ENCODE data around the gene MPO. TPM values are rescaled to one million over a fixed set of nuclear protein-coding genes. Genes with fewer than 3 reads are reported as not detected.

MPO gene
- total RNA-seq, 2 experiments from 2014 or later, result not detected

- Histone ChIP-seq H3K4me2 (ENCODE audit: low read length) (no peak overlapping the region), H3K4me3 (ENCODE audit: low read depth, low read length, poor library complexity, severe bottlenecking) (no peak overlapping the region), H2AFZ (ENCODE audit: low read length) (no peak overlapping the region), H3K9me3 (ENCODE audit: low read length) (no peaks in the 10 kb centered on the region), H3K4me1 (ENCODE audit: insufficient read depth, low read length, poor library complexity, severe bottlenecking) (no peaks in the 10 kb centered on the region), H3K9me2 (ENCODE audit: insufficient read depth, low read length) (no peaks in the 10 kb centered on the region), H4K20me1 (ENCODE audit: insufficient read depth, low read length) (no peaks in the 10 kb centered on the region), H3K79me2 (ENCODE audit: insufficient read depth, low read depth, low read length) (no peaks in the 10 kb centered on the region), H3K36me3 (ENCODE audit: insufficient read depth, low read length) (no peaks in the 10 kb centered on the region), H3K27ac (ENCODE audit: low read depth, low read length, poor library complexity, severe bottlenecking) (no peak overlapping the region)
- no peak for DNase-seq (ENCODE audit: low spot score)
- ChIA-PET POLR2A (no interaction called here), CTCF (ENCODE audit: unreplicated experiment) (no interaction called here)
- BruUV-seq (replicated peaks), result no TSS peak
- TF ChIP-seq EZH2phosphoT487 (IDR thresholded peaks at IDR 0.05; ENCODE audit: borderline replicate concordance, low read depth, low read length), result no peak
- TF ChIP-seq, protein P1, sequence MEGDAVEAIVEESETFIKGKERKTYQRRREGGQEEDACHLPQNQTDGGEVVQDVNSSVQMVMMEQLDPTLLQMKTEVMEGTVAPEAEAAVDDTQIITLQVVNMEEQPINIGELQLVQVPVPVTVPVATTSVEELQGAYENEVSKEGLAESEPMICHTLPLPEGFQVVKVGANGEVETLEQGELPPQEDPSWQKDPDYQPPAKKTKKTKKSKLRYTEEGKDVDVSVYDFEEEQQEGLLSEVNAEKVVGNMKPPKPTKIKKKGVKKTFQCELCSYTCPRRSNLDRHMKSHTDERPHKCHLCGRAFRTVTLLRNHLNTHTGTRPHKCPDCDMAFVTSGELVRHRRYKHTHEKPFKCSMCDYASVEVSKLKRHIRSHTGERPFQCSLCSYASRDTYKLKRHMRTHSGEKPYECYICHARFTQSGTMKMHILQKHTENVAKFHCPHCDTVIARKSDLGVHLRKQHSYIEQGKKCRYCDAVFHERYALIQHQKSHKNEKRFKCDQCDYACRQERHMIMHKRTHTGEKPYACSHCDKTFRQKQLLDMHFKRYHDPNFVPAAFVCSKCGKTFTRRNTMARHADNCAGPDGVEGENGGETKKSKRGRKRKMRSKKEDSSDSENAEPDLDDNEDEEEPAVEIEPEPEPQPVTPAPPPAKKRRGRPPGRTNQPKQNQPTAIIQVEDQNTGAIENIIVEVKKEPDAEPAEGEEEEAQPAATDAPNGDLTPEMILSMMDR (conservative IDR thresholded peaks at IDR 0.05; ENCODE audit: low read length), result no peak
- intact Hi-C loops (cut with micrococcal nuclease; ENCODE audit: unreplicated experiment), result no loop called here
Measured at GRCh38 chr17:58291246-58291645, 10.5 kb upstream of the MPO start.

- ChIA-PET CTCF (ENCODE audit: unreplicated experiment) (no interaction called here), POLR2A (no interaction called here)
- Histone ChIP-seq H3K36me3 (ENCODE audit: insufficient read depth, low read length) (no peaks in the 10 kb centered on the region), H3K9me3 (ENCODE audit: low read length) (no peaks in the 10 kb centered on the region), H3K4me1 (ENCODE audit: insufficient read depth, low read length, poor library complexity, severe bottlenecking) (no peaks in the 10 kb centered on the region), H3K79me2 (ENCODE audit: insufficient read depth, low read depth, low read length) (no peaks in the 10 kb centered on the region), H3K27ac (ENCODE audit: low read depth, low read length, poor library complexity, severe bottlenecking) (no peak overlapping the region), H3K4me3 (ENCODE audit: low read depth, low read length, poor library complexity, severe bottlenecking) (no peak overlapping the region), H3K4me2 (ENCODE audit: low read length) (no peak overlapping the region), H2AFZ (ENCODE audit: low read length) (no peak overlapping the region), H4K20me1 (ENCODE audit: insufficient read depth, low read length) (no peaks in the 10 kb centered on the region), H3K9me2 (ENCODE audit: insufficient read depth, low read length) (no peaks in the 10 kb centered on the region)
- intact Hi-C loops (cut with micrococcal nuclease; ENCODE audit: unreplicated experiment), result no loop called here
- no TSS peak for BruUV-seq (replicated peaks)
- TF ChIP-seq, protein P1 (conservative IDR thresholded peaks at IDR 0.05; ENCODE audit: low read length), result no peak
- no peak for TF ChIP-seq EZH2phosphoT487 (IDR thresholded peaks at IDR 0.05; ENCODE audit: borderline replicate concordance, low read depth, low read length)
- no peak for DNase-seq (ENCODE audit: low spot score)
Measured at GRCh38 chr17:58289869-58290268, 9.1 kb upstream of the MPO start.

- Histone ChIP-seq H3K4me3 (ENCODE audit: low read depth, low read length, poor library complexity, severe bottlenecking) (no peak overlapping the region), H3K9me2 (ENCODE audit: insufficient read depth, low read length) (no peaks in the 10 kb centered on the region), H3K4me1 (ENCODE audit: insufficient read depth, low read length, poor library complexity, severe bottlenecking) (no peaks in the 10 kb centered on the region), H3K36me3 (ENCODE audit: insufficient read depth, low read length) (no peaks in the 10 kb centered on the region), H3K4me2 (ENCODE audit: low read length) (no peak overlapping the region), H3K9me3 (ENCODE audit: low read length) (no peaks in the 10 kb centered on the region), H4K20me1 (ENCODE audit: insufficient read depth, low read length) (no peaks in the 10 kb centered on the region), H3K27ac (ENCODE audit: low read depth, low read length, poor library complexity, severe bottlenecking) (no peak overlapping the region), H2AFZ (ENCODE audit: low read length) (no peak overlapping the region), H3K79me2 (ENCODE audit: insufficient read depth, low read depth, low read length) (no peaks in the 10 kb centered on the region)
- intact Hi-C loops (cut with micrococcal nuclease; ENCODE audit: unreplicated experiment), result no loop called here
- CTCF ChIA-PET (ENCODE audit: unreplicated experiment), result no interaction called here
- TF ChIP-seq, protein P1 (conservative IDR thresholded peaks at IDR 0.05; ENCODE audit: low read length), result no peak
- TF ChIP-seq EZH2phosphoT487 (IDR thresholded peaks at IDR 0.05; ENCODE audit: borderline replicate concordance, low read depth, low read length), result no peak
- no peak for DNase-seq (ENCODE audit: low spot score)
- BruUV-seq (replicated peaks), result no TSS peak
- POLR2A ChIA-PET, result interaction anchor here (0.5 to 0.7 kb wide), 4 partner anchors 13 to 1252 kb away, joined by 3 to 5 read pairs (median 5); no protein-coding TSS in a partner anchor
Measured at GRCh38 chr17:58285422-58285810, 4.7 kb upstream of the MPO start.
